Pulmonary artery endothelial cell (primary cell): Measurements from ENCODE around the gene DCAF6. TPM values are rescaled to one million over a fixed set of nuclear protein-coding genes. Genes with fewer than 3 reads are reported as not detected.
"Not testable (repeated sequence)": the region's sequence is repeated elsewhere in the genome, so short reads cannot be mapped to it uniquely, and the experiment has no call there.

Experiments used
- DNase-seq: peaks from one replicate; pipeline ENCODE4 v3.0.0-alpha.2; 2011; ENCODE audit warnings: low read depth, low spot score
- total RNA-seq: library from RNA; depleted of rRNA; stranded (reverse); fragments of >200 nt; gene quantifications from 2 replicates; pipeline ENCODE4 v1.2.3, GENCODE V29; 2014

Gene DCAF6
- total RNA-seq, 1 donor from 2014 or later: 49.9 TPM

DNA sequence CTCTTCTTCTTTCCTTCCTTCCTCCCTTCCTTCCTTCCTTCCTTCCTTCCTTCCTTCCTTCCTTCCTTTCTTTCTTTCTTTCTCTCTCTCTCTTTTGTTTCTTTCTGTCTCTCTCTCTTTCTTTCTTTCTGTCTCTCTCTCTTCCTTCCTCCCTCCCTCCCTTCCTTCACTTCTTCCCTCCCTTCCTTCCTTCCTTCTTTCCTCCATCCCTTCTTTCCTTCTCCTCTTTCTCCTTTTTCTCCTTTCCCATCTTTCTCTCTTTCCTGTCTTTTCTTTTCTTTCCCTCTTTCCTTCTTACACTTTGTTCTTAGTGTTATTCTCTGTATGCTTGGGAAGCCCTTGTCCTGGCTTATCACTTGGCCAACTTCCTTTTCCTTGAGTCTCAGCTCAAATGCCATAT, 72.8 kb downstream of the DCAF6 start:
- no peak for DNase-seq

DNA sequence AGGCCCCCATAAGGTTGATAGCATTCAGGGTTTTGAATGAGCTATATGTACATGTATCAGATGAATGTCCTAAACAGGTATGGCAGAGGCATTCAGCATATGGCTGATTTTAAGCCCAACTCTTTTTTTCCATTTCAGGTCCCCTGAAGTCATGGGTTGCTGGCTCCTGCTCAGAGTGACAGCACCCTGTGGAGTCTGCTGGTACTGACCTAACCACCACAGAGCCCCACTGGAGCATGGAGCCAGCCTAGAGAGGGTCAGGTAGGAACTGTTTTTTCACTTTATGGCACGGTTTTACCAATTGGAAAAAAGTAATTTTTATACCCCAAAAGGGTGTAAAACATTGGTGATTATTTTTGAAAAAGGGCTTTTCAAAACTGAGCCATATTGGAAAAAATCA, 82.9 kb downstream of the DCAF6 start:
- DNase-seq: no peak

DNA sequence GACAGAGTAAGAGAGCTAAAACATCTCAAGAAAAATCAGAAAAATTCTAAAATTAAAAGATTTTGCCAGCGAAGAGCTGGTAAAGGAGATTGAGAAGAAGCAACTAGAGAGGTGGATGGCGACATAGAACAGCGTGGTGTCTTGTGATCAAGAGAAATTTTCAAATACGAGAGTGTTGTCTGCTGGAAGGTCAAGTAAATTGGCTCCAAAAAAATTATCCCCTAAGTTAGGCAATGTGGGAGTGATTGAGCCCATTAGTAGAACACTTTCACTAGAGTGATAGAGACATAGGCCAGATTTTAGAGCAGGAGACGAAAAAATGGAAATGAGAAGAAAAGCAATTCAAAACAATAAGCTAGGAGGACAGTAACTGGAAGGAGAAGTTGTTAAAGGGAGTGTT, 94.7 kb downstream of the DCAF6 start:
- no peak for DNase-seq

GRCh38 chr1:168031627-168032026, 95.1 kb downstream of the DCAF6 start:
- no peak for DNase-seq

- DNase-seq: no peak
These were observed 95.5 kb downstream of the DCAF6 start for GRCh38 chr1:168032029-168032428.

DNA sequence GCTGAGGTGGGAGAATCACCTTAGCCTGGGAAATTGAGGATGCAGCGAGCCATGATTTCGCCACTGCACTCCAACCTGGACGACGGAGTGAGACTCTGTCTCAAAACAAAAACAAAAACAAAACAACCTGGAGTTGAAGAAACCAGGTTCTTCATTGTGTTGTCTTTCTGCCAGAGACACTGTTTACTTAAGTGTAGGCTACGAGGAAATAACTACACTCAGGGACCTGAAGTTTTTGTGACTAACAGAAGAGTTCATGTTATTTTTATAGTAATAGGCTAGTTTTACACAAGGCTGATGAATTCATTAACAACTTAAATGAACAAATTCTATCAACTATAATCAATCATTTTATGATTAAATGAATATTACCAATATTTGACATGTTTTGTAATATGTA, 98.9 kb downstream of the DCAF6 start:
- DNase-seq: no peak

DNA sequence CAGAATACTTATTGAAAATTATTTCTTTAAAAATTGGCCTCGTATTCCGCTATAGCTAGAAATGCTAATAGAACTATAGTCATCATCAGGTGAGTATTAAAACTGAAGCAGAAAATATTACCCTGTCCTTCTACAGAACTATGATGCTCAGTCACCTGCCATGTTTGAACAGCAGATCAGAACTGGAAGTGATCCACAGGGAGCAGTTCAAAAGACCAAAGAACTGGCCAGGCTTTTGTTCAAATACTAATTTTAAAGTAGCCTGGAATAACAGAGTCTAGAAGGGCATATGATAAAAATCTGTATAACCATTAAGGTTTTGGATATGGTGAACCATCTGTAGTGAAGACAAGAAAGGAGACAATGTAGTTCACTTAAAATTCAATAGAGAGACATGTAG, 105.9 kb downstream of the DCAF6 start:
- no peak for DNase-seq

GRCh38 chr1:168045311-168045710, 108.8 kb downstream of the DCAF6 start:
- no peak for DNase-seq

GRCh38 chr1:168050307-168050706, 113.8 kb downstream of the DCAF6 start:
- DNase-seq: no peak

DNA sequence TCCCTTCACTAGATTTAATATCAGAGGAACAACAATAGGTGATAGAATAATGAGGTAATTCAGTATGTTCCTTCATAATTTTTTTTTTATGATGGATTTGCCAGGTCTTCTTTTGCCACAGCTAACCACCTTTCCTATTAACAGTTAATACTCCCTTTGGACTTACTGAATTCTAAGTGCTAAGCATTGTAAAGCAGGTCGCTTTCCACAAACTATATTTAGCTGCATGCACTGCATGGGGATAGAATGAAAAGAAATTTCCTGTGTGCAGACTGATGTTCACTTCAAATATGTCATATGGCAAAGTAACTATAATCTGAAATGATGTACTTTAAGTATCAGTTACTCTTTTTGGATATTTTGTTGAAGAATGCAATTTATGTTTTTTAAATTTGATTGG, 114.4 kb downstream of the DCAF6 start:
- no peak for DNase-seq

GRCh38 chr1:168053681-168054080, 117.2 kb downstream of the DCAF6 start:
- no peak for DNase-seq

GRCh38 chr1:168054117-168054516, 117.6 kb downstream of the DCAF6 start:
- no peak for DNase-seq

DNA sequence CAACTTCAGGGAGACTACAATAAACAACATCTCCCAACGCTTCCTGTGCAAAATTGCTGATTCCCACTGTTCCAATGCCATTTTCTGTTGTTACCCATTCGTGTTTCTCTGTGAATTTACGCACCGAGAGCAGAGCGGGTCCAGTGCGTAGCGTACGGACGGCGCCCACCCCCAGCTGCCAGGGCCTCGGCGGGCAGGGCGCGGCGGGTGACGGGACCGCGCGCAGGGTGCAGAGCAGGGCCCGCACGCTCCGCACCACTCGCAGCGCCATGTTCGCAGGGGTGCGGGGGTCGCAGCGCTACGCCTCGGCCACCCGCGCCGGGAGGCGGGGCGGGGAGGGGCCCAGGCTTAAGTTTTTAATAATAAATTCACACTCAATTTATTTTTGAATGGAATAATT, 119.7 kb downstream of the DCAF6 start:
- not testable (repeated sequence) for DNase-seq

DNA sequence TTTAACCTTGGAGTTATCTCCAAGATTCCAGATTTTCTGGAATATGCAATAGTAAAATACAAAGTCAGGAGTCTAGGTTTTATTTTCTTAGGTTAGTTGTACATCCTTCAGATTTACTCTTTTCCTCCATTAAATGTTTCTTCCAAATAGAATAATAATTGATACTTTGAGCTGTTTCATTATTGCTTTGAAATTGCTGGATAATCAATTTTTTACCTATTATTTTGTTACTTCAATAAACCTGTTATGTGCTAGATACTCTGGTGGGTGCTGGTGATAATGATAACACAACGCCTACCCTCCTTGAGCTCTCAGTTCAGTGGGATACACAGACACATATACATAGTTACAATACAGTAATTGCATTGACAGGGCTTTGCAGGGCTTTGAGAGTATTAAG, 120.9 kb downstream of the DCAF6 start:
- DNase-seq: no peak

DNA sequence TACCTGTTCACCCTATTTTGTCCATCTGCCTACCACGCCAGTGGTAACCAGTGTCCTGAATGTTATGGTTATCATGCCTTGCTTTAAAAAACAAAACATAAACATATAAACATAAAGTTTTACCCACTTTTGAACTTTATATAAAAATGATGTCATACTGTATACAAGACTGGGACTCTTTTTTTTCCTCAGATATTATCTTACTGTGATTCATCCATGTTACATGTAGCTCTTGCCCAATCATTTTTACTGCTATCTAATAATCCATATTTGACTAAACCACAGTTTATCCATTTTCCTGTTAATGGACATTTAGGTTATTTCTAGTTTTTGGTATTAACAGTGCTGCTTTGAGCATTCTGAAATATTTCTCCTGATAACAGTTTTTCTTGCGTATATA, 121.4 kb downstream of the DCAF6 start:
- DNase-seq: no peak

GRCh38 chr1:168064216-168064615, 127.7 kb downstream of the DCAF6 start:
- no peak for DNase-seq

GRCh38 chr1:168065506-168065905, 129.0 kb downstream of the DCAF6 start:
- DNase-seq: no peak

GRCh38 chr1:168069384-168069783, 132.9 kb downstream of the DCAF6 start:
- DNase-seq: no peak

DNA sequence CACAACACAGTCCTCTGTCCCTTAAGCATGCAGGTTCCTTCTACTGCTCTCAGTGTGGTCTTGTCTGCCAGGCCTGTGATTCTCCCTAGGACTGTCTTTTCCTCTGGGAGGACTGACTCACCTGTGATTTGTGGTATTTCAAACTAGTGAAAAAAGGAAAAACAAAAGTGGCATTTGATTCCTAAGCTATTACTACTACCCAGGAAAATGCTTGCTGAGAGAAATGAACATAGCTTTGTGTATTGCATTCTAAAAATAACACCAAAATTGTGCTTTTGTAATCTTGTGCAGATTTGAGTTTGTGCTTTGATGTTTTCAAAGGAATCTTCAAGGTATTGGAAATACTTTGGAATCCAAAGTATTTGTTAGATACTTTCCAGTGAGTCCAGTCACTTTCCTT, 143.3 kb downstream of the DCAF6 start:
- DNase-seq: no peak

DNA sequence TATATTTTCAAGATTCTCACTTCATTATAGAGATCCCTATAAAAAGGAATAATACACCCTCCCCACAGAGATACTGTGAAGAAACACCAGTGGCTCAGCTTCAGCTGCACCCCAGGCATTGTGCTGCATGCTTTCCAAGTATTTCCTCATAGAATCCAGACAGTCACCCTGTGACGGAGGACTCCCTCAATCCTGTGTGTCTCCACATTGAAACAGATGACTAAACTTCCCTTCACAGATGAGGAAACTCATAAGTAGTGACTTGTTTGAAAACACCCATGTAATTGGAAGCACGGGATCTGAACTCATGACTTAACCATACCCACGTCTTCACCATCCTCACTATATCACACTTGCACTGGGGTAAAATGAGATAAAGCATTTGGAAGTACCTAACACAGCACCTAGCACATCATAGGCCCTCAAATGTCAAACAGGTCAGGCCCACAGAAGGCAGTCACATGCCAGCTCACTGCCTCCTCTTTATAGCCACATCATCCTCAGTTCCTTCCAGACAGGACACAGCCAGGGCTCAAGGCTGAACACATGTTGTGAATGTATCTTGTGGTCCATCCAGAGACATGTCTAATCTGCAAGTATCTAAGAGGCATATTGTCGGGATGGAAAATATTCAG, 145.0 kb downstream of the DCAF6 start:
- peak; percentile 22 for DNase-seq

DNA sequence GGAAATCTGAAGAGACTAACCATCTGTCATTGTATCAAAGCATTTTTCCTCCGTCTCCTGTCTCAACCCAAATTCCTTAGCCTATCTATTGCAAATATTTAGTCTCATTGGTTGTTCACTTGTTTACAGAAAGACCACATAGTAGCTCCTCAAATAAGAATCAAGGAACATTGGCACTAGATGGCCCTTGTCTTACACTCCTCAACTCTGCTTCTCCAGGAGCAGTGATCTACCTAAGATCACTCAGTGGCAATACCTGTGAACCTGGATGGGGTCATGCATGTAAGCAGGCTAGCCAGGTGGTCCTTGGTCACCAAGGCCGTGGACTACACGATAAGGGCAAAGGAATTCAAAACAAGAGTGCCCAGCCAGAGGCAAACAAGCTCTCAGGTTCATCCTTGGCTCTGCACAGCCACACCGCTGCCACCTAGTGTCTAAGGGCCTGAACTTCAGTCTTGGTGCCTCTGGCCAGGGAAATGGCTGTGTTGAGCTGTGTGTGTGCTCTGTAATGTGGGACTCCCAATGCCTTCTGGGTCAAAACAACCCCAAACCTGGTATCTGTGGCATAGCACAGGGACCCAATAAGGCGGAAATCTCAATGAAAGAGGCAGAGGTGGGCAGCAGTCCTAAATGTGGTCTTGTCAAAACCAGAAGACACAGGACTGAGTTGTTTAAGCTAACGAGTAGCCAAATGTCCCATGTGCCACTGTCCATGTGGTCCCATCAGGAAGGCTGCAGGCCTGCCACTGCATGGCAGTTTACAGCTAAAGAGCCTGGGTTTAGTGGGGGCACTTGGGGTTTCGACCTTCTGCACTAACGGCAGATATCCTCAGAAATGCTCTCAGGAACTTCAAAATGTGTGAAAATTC, 145.8 kb downstream of the DCAF6 start:
- peak; percentile 29 for DNase-seq

GRCh38 chr1:168083456-168084325, 147.2 kb downstream of the DCAF6 start:
- no peak for DNase-seq
